Panc1 (cell line): ENCODE results near the gene SENP7. TPM values are rescaled to one million over a fixed set of nuclear protein-coding genes. Genes with fewer than 3 reads are reported as not detected.

ENCODE experiments used
- ATAC-seq: fragments of 200-7000 bp; cut with Tn5 transposase; 2 replicates; pipeline ENCODE4 v1.9.1; 2020; ENCODE audit warnings: mild to moderate bottlenecking, moderate library complexity
- BruUV-seq: library from RNA; stranded (reverse); fragments of 400-500 nt; replicated peaks from 2 replicates; lab custom pipeline; 2021; lab: Mats Ljungman, UMichigan
- CTCF ChIA-PET: fragments of 300-600 bp; sonication (Branson Sonifier 250); formaldehyde crosslinking; loops from one replicate; lab custom pipeline; 2022; ENCODE audit warnings: antibody characterized with exemption; lab: Charles Lee
- POLR2A ChIA-PET: fragments of 300-600 bp; sonication (Branson Sonifier 250); formaldehyde crosslinking; loops from one replicate; lab custom pipeline; 2022; ENCODE audit warnings: antibody characterized with exemption; lab: Charles Lee
- DNase-seq: peaks from one replicate; pipeline ENCODE4 v3.0.0-alpha.2; 2010; ENCODE audit warnings: low read depth, low spot score
- H3K27ac ChIP-seq: 2 replicates; pipeline ENCODE4 v1.5.1; 2011; ENCODE audit warnings: mild to moderate bottlenecking, low read length, inconsistent platforms
- H3K27me3 ChIP-seq: fragments of 200-500 bp; sonication (Bioruptor generic); 2 replicates; pipeline ENCODE4 v1.6.0; 2014; ENCODE audit warnings: low read length, inconsistent platforms; ENCODE audit not compliant: control insufficient read depth, insufficient read depth
- H3K36me3 ChIP-seq: fragments of 200-500 bp; sonication (Bioruptor generic); 2 replicates; pipeline ENCODE4 v1.5.1; 2014; ENCODE audit warnings: inconsistent platforms, mild to moderate bottlenecking, low read length, moderate library complexity; ENCODE audit not compliant: control insufficient read depth, insufficient read depth
- H3K4me1 ChIP-seq: 2 replicates; pipeline ENCODE4 v1.5.1; 2011; ENCODE audit warnings: inconsistent platforms, mild to moderate bottlenecking, low read length, moderate library complexity; ENCODE audit not compliant: control insufficient read depth, insufficient read depth
- H3K4me3 ChIP-seq, 2 experiments: 2 replicates each; pipeline ENCODE4 v1.5.1; 2011 to 2012; ENCODE audit warnings: low read depth in 2 of 2, low read length in 2 of 2, mild to moderate bottlenecking in 2 of 2, inconsistent platforms in 1 of 2, moderate library complexity in 1 of 2
- H3K9me3 ChIP-seq: fragments of 200-500 bp; sonication (Bioruptor generic); 2 replicates; pipeline ENCODE4 v1.5.1; 2014; ENCODE audit warnings: low read depth, mild to moderate bottlenecking, inconsistent platforms, low read length, moderate library complexity; ENCODE audit not compliant: control insufficient read depth, insufficient read depth
- CTCF ChIP-seq: fragments of 450-650 bp; IDR thresholded peaks from 2 replicates; pipeline ENCODE4 v1.5.1; 2017; ENCODE audit warnings: mild to moderate bottlenecking
- POLR2AphosphoS5 ChIP-seq: IDR thresholded peaks from 2 replicates; pipeline ENCODE4 v1.6.1; 2012; ENCODE audit warnings: mild to moderate bottlenecking, low read depth, low read length, moderate library complexity
- REST ChIP-seq, 2 experiments: IDR thresholded peaks; 2 replicates each; pipeline ENCODE4 v1.6.1; 2011 to 2012; ENCODE audit warnings: low read depth in 2 of 2, control low read depth in 1 of 2, low read length in 1 of 2, mild to moderate bottlenecking in 1 of 2, moderate library complexity in 1 of 2; ENCODE audit not compliant: insufficient read depth in 1 of 2
- SIN3A ChIP-seq: IDR thresholded peaks from 2 replicates; pipeline ENCODE4 v1.6.1; 2012; ENCODE audit warnings: low read depth, mild to moderate bottlenecking, low read length, moderate library complexity, borderline replicate concordance; ENCODE audit not compliant: insufficient read depth
- TCF7L2 ChIP-seq: IDR thresholded peaks from 2 replicates; pipeline ENCODE4 v1.6.1; 2011; ENCODE audit warnings: mild to moderate bottlenecking, low read depth, low read length, inconsistent platforms
- in situ Hi-C: cut with HindIII; loops from 2 replicates; pipeline ENCODE4 v1.10.0; 2016; ENCODE audit warnings: low sequenced_read_pairs, low pct_unique_long_range_greater_than_20kb
- intact Hi-C: fragments of 100-400 bp; cut with micrococcal nuclease; formaldehyde crosslinking; loops from one replicate; pipeline ENCODE4 v1.10.0; 2022; ENCODE audit not compliant: unreplicated experiment
- total RNA-seq: library from RNA; stranded (reverse); gene quantifications from one replicate; pipeline ENCODE4 v1.2.1, GENCODE V29; 2021; ENCODE audit not compliant: unreplicated experiment

Gene SENP7
- total RNA-seq, 1 experiment from 2014 or later = 10.1 TPM

- no peaks in the 10 kb centered on the region for H3K27me3 ChIP-seq
- no peaks in the 10 kb centered on the region for H3K4me1 ChIP-seq
- H3K36me3 ChIP-seq = no peaks in the 10 kb centered on the region
- intact Hi-C loops (loop anchor here (5.0 to 10.0 kb wide), 3 partner anchors 159 to 626 kb away; no protein-coding TSS in a partner anchor), in situ Hi-C loops (no loop called here)
- no peak for TF ChIP-seq TCF7L2
- no peak for TF ChIP-seq REST (IDR thresholded peaks at IDR 0.05; ENCODE audit: insufficient read depth in 1 of 2, low read depth in 2 of 2, low read length in 1 of 2)
- TF ChIP-seq CTCF = no peak
- no peak for TF ChIP-seq POLR2AphosphoS5
- TF ChIP-seq SIN3A = no peak
- no peak overlapping the region for H3K27ac ChIP-seq
- POLR2A ChIA-PET = interaction anchor here (0.5 kb wide), 1 partner anchor 176 kb away, joined by 4 read pairs; no protein-coding TSS in a partner anchor
- DNase-seq (no peak), ATAC-seq (0 out of 2 replicates have a peak, but pooled peaks have one; percentile 10)
- CTCF ChIA-PET = no interaction called here
- no peaks in the 10 kb centered on the region for H3K9me3 ChIP-seq
- H3K4me3 ChIP-seq = no peak overlapping the region
- BruUV-seq = no TSS peak
These were observed 129.4 kb downstream of the SENP7 start for GRCh38 chr3:101383656-101384055.

GRCh38 chr3:101383156-101383575, 129.8 kb downstream of the SENP7 start:
- intact Hi-C loops = loop anchor here (5.0 to 10.0 kb wide), 3 partner anchors 158 to 626 kb away; no protein-coding TSS in a partner anchor
- no peak for TF ChIP-seq REST (IDR thresholded peaks at IDR 0.05; ENCODE audit: insufficient read depth in 1 of 2, low read depth in 2 of 2, low read length in 1 of 2)
- TF ChIP-seq CTCF = no peak
- TF ChIP-seq SIN3A = no peak
- no peak for TF ChIP-seq TCF7L2
- TF ChIP-seq POLR2AphosphoS5 = no peak
- BruUV-seq = no TSS peak
- DNase-seq (no peak), ATAC-seq (peak; percentile 47)
- no peaks in the 10 kb centered on the region for H3K27me3 ChIP-seq
- in situ Hi-C loops = no loop called here
- CTCF ChIA-PET = no interaction called here
- H3K27ac ChIP-seq = no peak overlapping the region
- H3K9me3 ChIP-seq = no peaks in the 10 kb centered on the region
- H3K4me3 ChIP-seq = no peak overlapping the region
- POLR2A ChIA-PET = no interaction called here
- no peaks in the 10 kb centered on the region for H3K36me3 ChIP-seq
- H3K4me1 ChIP-seq = no peaks in the 10 kb centered on the region
